Stimulated activated CD4-positive, alpha-beta T cell treated with anti-CD3 and anti-CD28 coated beads, Interleukin-12 subunit alpha, Interleukin-12 subunit beta, amount 100 ng/mL, for 48 hours (primary cell): ENCODE results near the gene UTP15.
A peak's percentile ranks its signal among the peaks of the same experiment; 100 is the strongest.

ENCODE experiments used
- DNase-seq, 3 donors: peaks; one replicate each; pipeline ENCODE4 v3.0.0-alpha.2; 2020; ENCODE audit warnings: low read depth in 2 of 3, low spot score in 1 of 3

Gene UTP15

GRCh38 chr5:73620334-73620687, 54.8 kb downstream of the UTP15 start:
- no peak for DNase-seq

GRCh38 chr5:73623060-73623459, 57.5 kb downstream of the UTP15 start:
- no peak for DNase-seq

DNA sequence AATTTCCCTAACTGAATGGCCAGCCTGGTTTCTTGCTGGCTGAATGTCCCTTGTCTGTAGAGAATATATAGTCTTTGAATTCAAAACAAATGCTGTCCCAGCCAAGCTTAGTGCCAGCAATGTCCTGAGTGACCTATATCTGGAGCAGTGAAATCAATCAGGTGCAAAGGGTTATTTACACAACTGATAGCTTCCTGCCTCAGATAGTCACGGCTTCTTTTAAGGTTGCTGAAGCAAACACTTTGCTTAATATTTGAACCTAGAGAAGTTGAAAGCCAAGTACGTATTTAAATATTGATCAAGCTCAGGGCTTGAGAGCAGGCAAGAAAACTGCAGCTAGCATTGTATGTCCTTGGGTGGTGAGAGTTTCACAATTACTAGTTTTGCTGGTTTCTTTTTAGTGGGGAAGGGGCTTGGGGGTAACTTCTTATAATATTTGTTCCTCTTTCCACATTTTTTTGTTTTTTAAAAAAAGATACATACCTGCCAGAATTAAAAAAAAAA, 58.4 kb downstream of the UTP15 start:
- no peak for DNase-seq

DNA sequence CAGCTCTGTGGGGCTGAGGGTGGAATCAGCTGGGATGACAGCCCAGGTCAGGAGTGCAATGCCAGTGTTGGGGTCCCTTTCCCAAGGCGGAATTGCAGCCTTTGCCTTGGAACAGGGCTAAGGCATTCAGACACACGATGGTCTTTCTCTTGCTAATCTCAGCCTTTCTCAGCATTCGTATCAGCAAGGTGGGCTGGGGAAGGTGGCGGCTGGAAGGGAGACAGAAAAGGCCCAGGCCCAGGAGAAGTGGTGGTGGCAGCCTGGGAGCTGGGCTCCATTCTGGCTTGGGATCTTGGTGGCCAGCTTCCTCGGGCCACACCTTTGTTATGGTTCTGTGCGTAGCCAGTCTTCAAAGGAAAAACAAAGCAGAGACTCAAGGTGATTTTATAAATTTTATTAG, 59.3 kb downstream of the UTP15 start:
- no peak for DNase-seq

GRCh38 chr5:73625372-73625943, 59.9 kb downstream of the UTP15 start:
- DNase-seq: peak in 1 of 3 donors; percentile 1

GRCh38 chr5:73625944-73626811, 60.6 kb downstream of the UTP15 start, which contains the start of gene ARHGEF28:
Gene ARHGEF28, plus strand, starts transcription at chr5:73626196. Its CDS starts 58,656 bp downstream, at chr5:73684852.
- peak in 1 of 3 donors; percentile 16 for DNase-seq

DNA sequence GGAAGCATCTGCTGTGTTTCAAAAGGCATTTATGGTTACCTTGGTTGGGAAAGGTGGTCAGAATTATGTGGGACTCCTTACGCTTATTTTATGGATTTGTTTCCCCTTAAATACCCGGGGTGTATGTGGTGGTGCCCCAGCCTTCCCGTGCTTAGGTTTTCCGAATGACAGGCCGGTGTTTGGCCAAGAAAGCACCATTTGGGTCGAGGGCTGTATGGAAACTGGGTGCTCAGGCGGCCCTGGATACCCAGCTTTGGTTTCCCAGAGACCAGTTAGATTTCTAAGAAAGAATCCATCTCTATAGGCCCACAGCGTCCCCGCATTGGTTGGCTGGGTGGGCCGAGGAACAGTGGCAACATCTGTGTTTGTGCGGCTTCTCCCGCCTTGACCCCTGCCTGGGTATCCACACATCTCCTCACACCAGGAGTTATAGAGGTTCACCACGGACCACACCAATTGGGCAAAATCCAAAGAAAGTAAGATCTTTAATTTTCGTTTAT, 61.3 kb downstream of the UTP15 start:
- DNase-seq: no peak

DNA sequence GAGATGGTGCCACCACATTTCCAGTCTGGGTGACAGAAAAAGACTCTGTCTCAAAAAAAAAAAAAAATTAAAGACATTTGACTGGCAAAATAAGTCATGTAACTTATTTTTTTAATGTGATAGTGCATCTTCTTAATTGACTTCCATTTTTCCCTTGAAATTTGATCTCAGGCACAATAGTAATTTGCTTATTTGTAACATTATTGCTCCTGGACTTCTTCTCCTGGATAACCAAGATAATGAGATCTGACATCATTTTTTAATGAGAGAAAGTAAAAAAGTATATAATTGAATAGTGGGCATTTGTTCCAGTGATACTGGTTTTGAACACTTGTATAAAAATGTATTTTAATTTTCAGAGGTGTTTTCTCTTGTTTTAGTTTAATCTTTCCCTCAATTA, 63.9 kb downstream of the UTP15 start:
- DNase-seq: no peak

DNA sequence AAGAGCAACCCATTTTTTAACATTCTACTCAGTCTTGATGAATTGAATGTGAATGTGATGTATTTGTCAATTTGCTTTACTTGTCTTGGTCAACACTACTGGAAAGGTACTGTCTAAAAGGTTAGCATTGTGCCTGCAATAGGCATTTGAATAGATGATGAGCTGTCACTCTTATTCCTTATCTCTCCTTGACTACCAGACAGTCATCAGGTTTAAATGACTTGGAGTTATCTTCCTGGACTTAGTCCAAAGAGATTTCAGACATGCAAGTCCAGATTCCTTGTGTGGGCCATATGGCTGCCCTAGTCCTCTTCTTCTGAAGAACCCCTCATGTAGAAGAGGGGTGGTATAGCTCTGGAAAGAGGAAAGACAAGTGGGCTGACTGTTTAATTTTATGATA, 65.2 kb downstream of the UTP15 start:
- DNase-seq: no peak

GRCh38 chr5:73631500-73631899, 66.0 kb downstream of the UTP15 start:
- no peak for DNase-seq
